ENCODE measurements around the gene LEPR. TPM values are rescaled to one million over a fixed set of nuclear protein-coding genes. Genes with fewer than 3 reads are reported as not detected.

Gene LEPR, protein sequence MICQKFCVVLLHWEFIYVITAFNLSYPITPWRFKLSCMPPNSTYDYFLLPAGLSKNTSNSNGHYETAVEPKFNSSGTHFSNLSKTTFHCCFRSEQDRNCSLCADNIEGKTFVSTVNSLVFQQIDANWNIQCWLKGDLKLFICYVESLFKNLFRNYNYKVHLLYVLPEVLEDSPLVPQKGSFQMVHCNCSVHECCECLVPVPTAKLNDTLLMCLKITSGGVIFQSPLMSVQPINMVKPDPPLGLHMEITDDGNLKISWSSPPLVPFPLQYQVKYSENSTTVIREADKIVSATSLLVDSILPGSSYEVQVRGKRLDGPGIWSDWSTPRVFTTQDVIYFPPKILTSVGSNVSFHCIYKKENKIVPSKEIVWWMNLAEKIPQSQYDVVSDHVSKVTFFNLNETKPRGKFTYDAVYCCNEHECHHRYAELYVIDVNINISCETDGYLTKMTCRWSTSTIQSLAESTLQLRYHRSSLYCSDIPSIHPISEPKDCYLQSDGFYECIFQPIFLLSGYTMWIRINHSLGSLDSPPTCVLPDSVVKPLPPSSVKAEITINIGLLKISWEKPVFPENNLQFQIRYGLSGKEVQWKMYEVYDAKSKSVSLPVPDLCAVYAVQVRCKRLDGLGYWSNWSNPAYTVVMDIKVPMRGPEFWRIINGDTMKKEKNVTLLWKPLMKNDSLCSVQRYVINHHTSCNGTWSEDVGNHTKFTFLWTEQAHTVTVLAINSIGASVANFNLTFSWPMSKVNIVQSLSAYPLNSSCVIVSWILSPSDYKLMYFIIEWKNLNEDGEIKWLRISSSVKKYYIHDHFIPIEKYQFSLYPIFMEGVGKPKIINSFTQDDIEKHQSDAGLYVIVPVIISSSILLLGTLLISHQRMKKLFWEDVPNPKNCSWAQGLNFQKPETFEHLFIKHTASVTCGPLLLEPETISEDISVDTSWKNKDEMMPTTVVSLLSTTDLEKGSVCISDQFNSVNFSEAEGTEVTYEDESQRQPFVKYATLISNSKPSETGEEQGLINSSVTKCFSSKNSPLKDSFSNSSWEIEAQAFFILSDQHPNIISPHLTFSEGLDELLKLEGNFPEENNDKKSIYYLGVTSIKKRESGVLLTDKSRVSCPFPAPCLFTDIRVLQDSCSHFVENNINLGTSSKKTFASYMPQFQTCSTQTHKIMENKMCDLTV
- 1.2 TPM for polyA plus RNA-seq (2013, experiment 1 of 2)
- polyA plus RNA-seq (2013, experiment 2 of 2) = 1.1 TPM

DNA sequence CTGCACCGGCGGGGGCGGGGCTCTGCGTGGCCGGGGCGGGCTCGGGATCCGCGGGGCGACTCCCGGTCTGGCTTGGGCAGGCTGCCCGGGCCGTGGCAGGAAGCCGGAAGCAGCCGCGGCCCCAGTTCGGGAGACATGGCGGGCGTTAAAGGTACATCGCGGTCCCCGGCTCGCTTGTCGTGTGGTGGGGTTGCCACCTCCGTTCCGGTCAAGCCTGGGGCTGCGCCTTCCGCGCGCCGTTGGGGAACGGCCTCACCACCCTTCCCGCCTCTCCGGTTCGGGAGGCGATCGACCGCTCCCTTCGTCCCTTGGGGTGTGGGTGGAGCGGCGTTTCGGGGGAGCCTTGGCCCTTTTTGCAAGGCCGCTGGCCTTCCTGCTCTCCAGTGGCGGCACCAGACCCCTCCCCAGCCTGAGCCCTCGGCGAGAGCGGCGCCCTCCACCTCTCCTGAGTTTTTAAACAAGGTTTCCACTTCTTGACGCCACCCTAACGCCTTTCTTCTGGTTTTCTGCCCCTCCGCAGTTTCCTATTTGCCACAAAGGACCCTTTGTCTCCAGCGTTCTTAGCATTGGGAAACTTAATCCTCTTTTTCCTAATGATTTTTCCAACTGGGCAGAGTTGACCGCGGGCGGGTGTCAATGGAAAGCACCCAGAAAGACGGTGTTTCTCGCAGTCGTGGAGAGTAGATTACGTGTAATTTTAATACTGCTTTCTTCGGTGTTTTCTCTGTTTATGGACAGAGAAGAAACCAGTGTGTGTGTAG lies at the start of gene LEPR, which contains the start of gene LEPROT:
Gene LEPR, plus strand, starts transcription at position 79 of the 761 bp plus-strand sequence. CDS start 144,898 bp downstream, outside the sequence.
Gene LEPROT, plus strand, starts transcription at position 79 of the 761 bp plus-strand sequence. Its CDS starts 57 bp downstream, at position 136.
- Histone ChIP-seq H2BK5ac (ENCODE audit: low read length) (peak within 1 kb of the TSS; percentile 60), H2BK120ac (ENCODE audit: low read depth, low read length) (no peak within 1 kb of the TSS), H3K18ac (ENCODE audit: low read length) (peak within 1 kb of the TSS; percentile 46), H4K5ac (ENCODE audit: low read length) (no peak within 1 kb of the TSS), H4K8ac (ENCODE audit: low read depth, low read length) (no peak within 1 kb of the TSS), H3K79me1 (ENCODE audit: low read length) (peaks cover 7% of the 10 kb centered on the region), H3K4me1 (ENCODE audit: control insufficient read depth, low read depth, low read length) (peaks cover 2% of the 10 kb centered on the region), H3K9ac (ENCODE audit: low read length) (peak within 1 kb of the TSS; percentile 95), H3K23ac (ENCODE audit: low read length) (peak within 1 kb of the TSS; percentile 84), H3K36me3 (ENCODE audit: control insufficient read depth, insufficient read depth, low read length) (no peaks in the 10 kb centered on the region), H2AK5ac (ENCODE audit: low read length) (no peak within 1 kb of the TSS), H3K56ac (ENCODE audit: low read length) (peak within 1 kb of the TSS; percentile 98), H3K79me2 (ENCODE audit: control insufficient read depth, insufficient read depth, low read length) (peaks cover 12% of the 10 kb centered on the region), H3K4ac (ENCODE audit: low read depth, low read length) (peak within 1 kb of the TSS; percentile 41), H3K4me3 (ENCODE audit: low read length) (peak within 1 kb of the TSS; percentile 82), H2BK15ac (replicated peaks; ENCODE audit: low read depth) (no peak within 1 kb of the TSS), H3K4me2 (ENCODE audit: low read length) (peak within 1 kb of the TSS; percentile 96), H3K27ac (ENCODE audit: low read depth, low read length) (peak within 1 kb of the TSS; percentile 97), H3K27me3 (ENCODE audit: insufficient read depth, low read length, poor library complexity) (no peaks in the 10 kb centered on the region)
- WGBS (ENCODE audit: extremely low coverage, insufficient coverage, low lambda C conversion rate) = no CpG with 5 or more reads among the region's 60 CpGs
- peak; percentile 79 for DNase-seq

DNA sequence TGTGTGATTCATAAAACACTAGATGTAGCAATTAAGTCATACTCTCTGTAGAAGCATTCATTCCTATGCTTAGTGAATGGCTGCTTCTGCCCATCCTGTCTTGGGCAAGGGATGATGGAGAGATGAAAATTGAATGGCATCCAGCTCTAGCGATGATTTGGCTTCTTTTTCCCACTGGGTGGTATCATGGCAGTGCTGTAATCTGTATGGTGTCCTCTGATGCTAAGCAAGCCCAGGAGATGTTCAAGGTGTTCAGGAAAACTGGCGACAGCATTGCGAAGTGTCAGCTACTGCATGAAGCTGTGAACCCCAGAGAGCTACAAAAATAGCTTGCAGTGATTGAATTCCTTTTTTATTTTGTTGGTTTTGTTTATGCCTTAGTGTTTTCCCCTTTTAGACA lies 48.9 kb upstream of the LEPR start:
- Histone ChIP-seq H2BK5ac (ENCODE audit: low read length) (no peak overlapping the region), H3K18ac (ENCODE audit: low read length) (no peak overlapping the region), H2BK15ac (replicated peaks; ENCODE audit: low read depth) (no peak overlapping the region), H4K5ac (ENCODE audit: low read length) (no peak overlapping the region), H3K79me2 (ENCODE audit: control insufficient read depth, insufficient read depth, low read length) (no peaks in the 10 kb centered on the region), H3K79me1 (ENCODE audit: low read length) (no peaks in the 10 kb centered on the region), H2BK120ac (ENCODE audit: low read depth, low read length) (no peak overlapping the region), H2AK5ac (ENCODE audit: low read length) (no peak overlapping the region), H3K56ac (ENCODE audit: low read length) (no peak overlapping the region), H3K4ac (ENCODE audit: low read depth, low read length) (no peak overlapping the region), H3K27me3 (ENCODE audit: insufficient read depth, low read length, poor library complexity) (no peaks in the 10 kb centered on the region), H3K9ac (ENCODE audit: low read length) (no peak overlapping the region), H3K4me2 (ENCODE audit: low read length) (no peak overlapping the region), H3K4me3 (ENCODE audit: low read length) (no peak overlapping the region), H4K8ac (ENCODE audit: low read depth, low read length) (no peak overlapping the region), H3K4me1 (ENCODE audit: control insufficient read depth, low read depth, low read length) (no peaks in the 10 kb centered on the region), H3K36me3 (ENCODE audit: control insufficient read depth, insufficient read depth, low read length) (no peaks in the 10 kb centered on the region), H3K27ac (ENCODE audit: low read depth, low read length) (no peak overlapping the region), H3K23ac (ENCODE audit: low read length) (no peak overlapping the region)
- no peak for DNase-seq
- WGBS (ENCODE audit: extremely low coverage, insufficient coverage, low lambda C conversion rate) = no CpG with 5 or more reads among the region's 3 CpGs

DNA sequence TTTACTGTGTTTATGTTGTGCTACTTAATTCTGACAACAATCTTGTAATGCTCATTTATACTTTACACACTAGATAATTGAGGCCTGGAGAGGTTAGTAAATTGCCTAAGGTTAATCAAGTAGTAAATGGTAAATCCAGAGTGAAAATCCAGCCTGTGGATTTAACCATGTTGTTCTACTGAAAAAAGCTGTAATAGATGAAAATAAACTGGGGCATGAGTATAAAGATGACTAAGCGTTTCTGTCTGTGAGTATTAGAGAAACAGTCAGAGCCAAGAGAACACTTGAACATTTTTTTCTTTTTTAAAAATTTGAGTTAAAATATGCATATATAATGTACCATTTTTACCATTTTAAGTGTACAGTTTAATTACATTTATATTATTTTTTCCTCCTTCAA lies 47.9 kb upstream of the LEPR start:
- H3K18ac ChIP-seq (ENCODE audit: low read length) = no peak overlapping the region
- H3K4me1 ChIP-seq (ENCODE audit: control insufficient read depth, low read depth, low read length) = no peaks in the 10 kb centered on the region
- WGBS (ENCODE audit: extremely low coverage, insufficient coverage, low lambda C conversion rate) = no CpG with 5 or more reads among the region's 1 CpG

DNA sequence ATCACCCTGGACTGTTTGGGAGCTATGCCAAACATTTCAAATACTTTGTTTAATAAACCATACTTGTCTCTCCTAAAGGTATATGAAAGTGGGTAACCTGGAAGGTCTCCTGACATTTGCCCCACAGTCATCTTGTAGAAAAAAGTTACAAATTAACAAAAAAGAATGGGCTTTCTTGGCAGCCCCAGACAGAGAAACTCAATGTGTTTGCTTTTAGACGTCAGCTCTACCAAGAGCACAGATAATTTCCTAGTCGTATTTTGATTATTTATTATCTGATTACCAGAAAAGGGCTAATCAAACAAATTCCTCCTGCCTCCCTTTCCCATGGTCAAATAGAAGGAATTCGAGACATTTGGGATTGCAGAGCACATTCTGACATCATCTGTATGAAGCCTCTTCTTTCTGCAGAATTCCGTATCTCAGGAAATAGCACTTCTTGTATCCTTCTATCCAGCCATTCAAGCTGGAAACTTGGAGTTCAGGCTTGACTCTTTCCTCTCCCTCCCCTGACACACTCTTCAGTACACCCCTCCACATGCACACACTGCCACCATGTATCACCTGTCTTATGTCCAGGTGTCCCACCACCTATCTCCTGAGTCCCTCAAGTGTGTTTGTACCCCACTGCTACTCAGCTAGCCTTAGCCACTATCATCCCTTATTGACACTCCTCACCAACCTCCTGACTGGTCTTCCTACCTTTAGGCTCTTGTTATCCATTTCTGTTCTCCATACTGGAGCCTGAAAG lies 42.8 kb upstream of the LEPR start:
- Histone ChIP-seq H3K27ac (ENCODE audit: low read depth, low read length) (no peak overlapping the region), H3K27me3 (ENCODE audit: insufficient read depth, low read length, poor library complexity) (no peaks in the 10 kb centered on the region), H3K23ac (ENCODE audit: low read length) (no peak overlapping the region), H2AK5ac (ENCODE audit: low read length) (no peak overlapping the region), H3K9ac (ENCODE audit: low read length) (no peak overlapping the region), H3K36me3 (ENCODE audit: control insufficient read depth, insufficient read depth, low read length) (no peaks in the 10 kb centered on the region), H4K8ac (ENCODE audit: low read depth, low read length) (no peak overlapping the region), H2BK15ac (replicated peaks; ENCODE audit: low read depth) (no peak overlapping the region), H4K5ac (ENCODE audit: low read length) (no peak overlapping the region), H3K4me2 (ENCODE audit: low read length) (no peak overlapping the region), H3K79me2 (ENCODE audit: control insufficient read depth, insufficient read depth, low read length) (no peaks in the 10 kb centered on the region), H3K4ac (ENCODE audit: low read depth, low read length) (no peak overlapping the region), H3K4me1 (ENCODE audit: control insufficient read depth, low read depth, low read length) (no peaks in the 10 kb centered on the region), H2BK120ac (ENCODE audit: low read depth, low read length) (no peak overlapping the region), H3K79me1 (ENCODE audit: low read length) (no peaks in the 10 kb centered on the region), H3K56ac (ENCODE audit: low read length) (no peak overlapping the region), H3K18ac (ENCODE audit: low read length) (no peak overlapping the region), H3K4me3 (ENCODE audit: low read length) (no peak overlapping the region), H2BK5ac (ENCODE audit: low read length) (no peak overlapping the region)
- no peak for DNase-seq
- WGBS (ENCODE audit: extremely low coverage, insufficient coverage, low lambda C conversion rate) = no CpG with 5 or more reads among the region's 4 CpGs

More for the DNA sequence above, 47.9 kb upstream of the LEPR start:
- H2BK120ac ChIP-seq (ENCODE audit: low read depth, low read length) = no peak overlapping the region
- no peak overlapping the region for H3K23ac ChIP-seq (ENCODE audit: low read length)
- H3K9ac ChIP-seq (ENCODE audit: low read length) = no peak overlapping the region
- DNase-seq = no peak
- H3K56ac ChIP-seq (ENCODE audit: low read length) = no peak overlapping the region
- no peaks in the 10 kb centered on the region for H3K27me3 ChIP-seq (ENCODE audit: insufficient read depth, low read length, poor library complexity)
- H2BK15ac ChIP-seq (replicated peaks; ENCODE audit: low read depth) = no peak overlapping the region
- no peaks in the 10 kb centered on the region for H3K79me2 ChIP-seq (ENCODE audit: control insufficient read depth, insufficient read depth, low read length)
- no peak overlapping the region for H2AK5ac ChIP-seq (ENCODE audit: low read length)
- no peaks in the 10 kb centered on the region for H3K36me3 ChIP-seq (ENCODE audit: control insufficient read depth, insufficient read depth, low read length)
- H3K27ac ChIP-seq (ENCODE audit: low read depth, low read length) = no peak overlapping the region
- no peaks in the 10 kb centered on the region for H3K79me1 ChIP-seq (ENCODE audit: low read length)
- H4K8ac ChIP-seq (ENCODE audit: low read depth, low read length) = no peak overlapping the region
- H2BK5ac ChIP-seq (ENCODE audit: low read length) = no peak overlapping the region
- H3K4me3 ChIP-seq (ENCODE audit: low read length) = no peak overlapping the region
- no peak overlapping the region for H4K5ac ChIP-seq (ENCODE audit: low read length)
- no peak overlapping the region for H3K4ac ChIP-seq (ENCODE audit: low read depth, low read length)
- no peak overlapping the region for H3K4me2 ChIP-seq (ENCODE audit: low read length)

Data from mesendoderm (in vitro differentiated cells).